ENCODE measurements around the gene DBR1. TPM values are rescaled to one million over a fixed set of nuclear protein-coding genes. Genes with fewer than 3 reads are reported as not detected.

The DBR1 gene
- total RNA-seq, result 7.3 TPM

GRCh38 chr3:138174421-138175131 is at the start of gene DBR1:
DBR1 (minus strand) TSS chr3:138174921; CDS start chr3:138174795, 126 bp downstream.
- ATAC-seq, result peak; percentile 94

GRCh38 chr3:138222942-138223287 is 48.2 kb upstream of the DBR1 start:
- ATAC-seq, result no peak

- no peak for ATAC-seq
These were observed 47.6 kb upstream of the DBR1 start for GRCh38 chr3:138222131-138222941.

- ATAC-seq, result no peak
These were observed 46.1 kb upstream of the DBR1 start for GRCh38 chr3:138220788-138221187.

- ATAC-seq, result no peak
These were observed 45.5 kb upstream of the DBR1 start for GRCh38 chr3:138220242-138220641.

- no peak for ATAC-seq
These were observed 44.5 kb upstream of the DBR1 start for GRCh38 chr3:138219255-138219654.

GRCh38 chr3:138213398-138214085 is 38.8 kb upstream of the DBR1 start:
- ATAC-seq, result no peak

- ATAC-seq, result no peak
These were observed 35.8 kb upstream of the DBR1 start for GRCh38 chr3:138210528-138210927.

GRCh38 chr3:138206196-138206595 is 31.5 kb upstream of the DBR1 start:
- no peak for ATAC-seq

GRCh38 chr3:138205527-138205926 is 30.8 kb upstream of the DBR1 start:
- no peak for ATAC-seq

GRCh38 chr3:138203938-138204337 is 29.2 kb upstream of the DBR1 start:
- ATAC-seq, result no peak

- ATAC-seq, result no peak
These were observed 28.4 kb upstream of the DBR1 start for GRCh38 chr3:138202945-138203701.

GRCh38 chr3:138200424-138200823 is 25.7 kb upstream of the DBR1 start:
- ATAC-seq, result no peak

- no peak for ATAC-seq
These were observed 25.1 kb upstream of the DBR1 start for GRCh38 chr3:138199851-138200250.

GRCh38 chr3:138197524-138197923 is 22.8 kb upstream of the DBR1 start:
- ATAC-seq, result no peak

- no peak for ATAC-seq
These were observed 22.3 kb upstream of the DBR1 start for GRCh38 chr3:138197058-138197457.

GRCh38 chr3:138196023-138196422 is 21.3 kb upstream of the DBR1 start:
- ATAC-seq, result no peak

GRCh38 chr3:138195481-138195880 is 20.8 kb upstream of the DBR1 start:
- no peak for ATAC-seq

- ATAC-seq, result peak; percentile 33
These were observed 13.5 kb upstream of the DBR1 start for GRCh38 chr3:138188013-138188730.

- peak; percentile 53 for ATAC-seq
These were observed 12.7 kb upstream of the DBR1 start, which contains the start of gene ARMC8 for GRCh38 chr3:138187296-138188012. ARMC8 (plus strand) TSS chr3:138187301; CDS start chr3:138187555, 254 bp downstream.

- peak; percentile 97 for ATAC-seq
These were observed 12.1 kb upstream of the DBR1 start for GRCh38 chr3:138186803-138187295.

All from esophagus mucosa (tissue), 1 donor.